NAMALWA (cell line): ENCODE measurements around the gene GLP1R.

Source experiments
- DNase-seq: peaks from one replicate; pipeline ENCODE4 v3.0.0-alpha.2; 2015; ENCODE audit warnings: low spot score

GLP1R gene

DNA sequence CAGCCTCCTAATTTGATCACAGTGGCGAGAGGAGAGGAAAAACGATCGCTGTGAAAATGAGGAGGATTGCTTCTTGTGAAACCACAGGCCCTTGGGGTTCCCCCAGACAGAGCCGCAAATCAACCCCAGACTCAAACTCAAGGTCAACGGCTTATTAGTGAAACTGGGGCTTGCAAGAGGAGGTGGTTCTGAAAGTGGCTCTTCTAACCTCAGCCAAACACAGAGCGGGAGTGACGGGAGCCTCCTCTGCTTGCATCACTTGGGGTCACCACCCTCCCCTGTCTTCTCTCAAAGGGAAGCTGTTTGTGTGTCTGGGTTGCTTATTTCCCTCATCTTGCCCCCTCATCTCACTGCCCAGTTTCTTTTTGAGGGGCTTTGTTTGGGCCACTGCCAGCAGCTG lies 37.7 kb downstream of the GLP1R start:
- DNase-seq = no peak

DNA sequence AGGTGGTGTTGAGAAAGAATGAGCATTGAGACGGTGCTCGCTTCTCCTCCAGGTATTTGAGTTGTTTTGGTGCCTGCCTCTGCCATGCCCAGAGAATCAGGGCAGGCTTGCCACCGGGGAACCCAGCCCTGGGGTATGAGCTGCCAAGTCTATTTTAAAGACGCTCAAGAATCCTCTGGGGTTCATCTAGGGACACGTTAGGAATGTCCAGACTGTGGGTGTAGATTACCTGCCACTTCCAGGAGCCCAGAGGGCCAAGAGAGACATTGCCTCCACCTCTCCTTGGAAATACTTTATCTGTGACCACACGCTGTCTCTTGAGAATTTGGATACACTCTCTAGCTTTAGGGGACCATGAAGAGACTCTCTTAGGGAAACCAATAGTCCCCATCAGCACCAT lies 38.1 kb downstream of the GLP1R start:
- DNase-seq = no peak

DNA sequence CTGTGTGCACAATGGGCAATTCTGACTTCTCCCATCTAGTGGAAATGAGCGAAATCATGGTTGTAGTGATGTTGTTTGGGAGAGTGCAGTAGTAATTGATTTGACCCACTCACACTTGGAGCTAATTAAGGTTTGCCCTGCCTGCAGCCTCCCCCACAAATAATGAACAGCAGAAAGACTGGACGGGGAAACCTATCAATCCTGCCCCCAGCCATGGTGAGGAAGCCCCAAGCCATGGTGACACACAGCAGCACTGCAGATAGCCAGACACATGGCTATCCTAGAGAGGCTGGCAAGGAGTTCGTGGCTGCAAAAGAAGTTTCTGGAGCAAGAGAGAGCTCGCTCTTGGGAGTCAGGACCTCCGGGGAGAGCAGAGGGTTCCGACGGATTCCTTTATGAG lies 38.6 kb downstream of the GLP1R start:
- no peak for DNase-seq

DNA sequence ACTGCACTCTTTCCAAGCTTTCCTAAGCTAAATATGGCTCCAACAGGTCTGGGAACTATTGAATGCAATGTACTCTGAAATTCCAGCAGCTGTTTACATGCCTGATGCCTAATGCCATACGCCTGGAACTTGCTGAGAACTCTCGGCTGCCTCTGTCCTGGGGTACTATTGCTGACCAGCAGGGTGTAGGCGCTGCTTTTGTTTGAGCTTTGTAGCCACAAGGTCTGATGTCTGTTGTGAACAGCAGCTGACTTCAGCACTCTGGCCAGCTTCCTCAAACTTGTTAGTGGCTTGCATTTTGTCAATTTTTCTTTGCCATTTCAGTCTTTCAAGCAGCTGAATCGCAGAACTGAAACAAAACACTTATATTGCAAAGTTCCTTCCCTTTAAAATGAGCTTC lies 39.8 kb downstream of the GLP1R start:
- DNase-seq = peak; percentile 35

DNA sequence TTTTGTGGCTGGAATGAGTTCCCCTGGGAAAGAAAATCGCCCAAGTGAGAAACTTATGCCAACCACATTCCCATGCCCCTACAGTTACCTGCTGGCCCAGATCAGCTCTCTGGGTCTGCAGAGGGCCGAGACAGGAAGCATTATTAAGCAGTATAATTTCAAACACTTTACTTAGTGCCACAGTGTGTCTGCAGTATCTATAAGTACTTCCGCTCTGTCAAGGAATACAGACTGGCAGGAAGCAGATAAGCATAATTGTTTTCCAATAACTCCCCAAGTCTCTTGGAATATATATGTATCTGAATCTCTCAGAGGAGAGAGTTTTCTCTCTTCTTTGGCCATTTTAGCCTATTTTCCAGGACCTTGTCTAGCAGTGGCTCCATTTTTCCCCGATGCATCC lies 41.5 kb downstream of the GLP1R start:
- DNase-seq = no peak

DNA sequence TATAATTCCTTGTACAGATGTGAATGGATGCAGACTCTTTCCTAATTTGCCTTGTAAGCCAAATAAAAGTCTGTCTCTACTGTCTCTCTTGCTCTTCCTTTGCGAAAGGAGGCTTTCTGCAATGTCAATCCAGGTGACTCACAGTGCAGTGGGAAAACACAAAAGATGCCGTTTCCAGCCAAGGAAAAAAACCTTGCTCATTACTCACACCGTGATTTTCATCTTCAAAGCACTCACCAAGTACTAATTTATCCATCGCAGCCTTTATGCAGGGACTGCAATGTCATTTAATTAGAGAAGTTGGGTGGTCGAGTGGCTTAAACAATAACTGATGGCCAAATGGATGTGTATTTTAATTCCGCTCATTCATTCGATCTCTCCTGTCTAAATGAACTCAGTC lies 42.6 kb downstream of the GLP1R start:
- DNase-seq = no peak

DNA sequence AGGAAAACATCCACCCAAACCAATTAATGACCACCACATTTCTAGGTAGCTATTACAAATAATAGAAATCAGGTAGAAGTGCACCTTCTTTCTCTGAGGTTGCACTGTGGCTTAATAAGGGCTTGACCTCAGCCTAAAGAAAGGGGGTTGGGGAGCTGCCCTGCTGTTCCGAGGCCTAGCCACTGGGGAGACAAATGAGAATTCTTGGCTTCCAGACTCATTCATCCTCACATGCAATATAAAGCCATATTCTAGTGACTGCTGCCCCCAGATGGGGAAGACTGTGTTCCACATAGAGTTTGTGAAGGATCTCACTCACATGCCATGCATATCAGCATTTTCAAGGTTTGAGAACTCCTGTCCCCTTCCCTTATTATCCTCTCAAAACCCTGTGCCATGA lies 43.5 kb downstream of the GLP1R start:
- peak; percentile 23 for DNase-seq

DNA sequence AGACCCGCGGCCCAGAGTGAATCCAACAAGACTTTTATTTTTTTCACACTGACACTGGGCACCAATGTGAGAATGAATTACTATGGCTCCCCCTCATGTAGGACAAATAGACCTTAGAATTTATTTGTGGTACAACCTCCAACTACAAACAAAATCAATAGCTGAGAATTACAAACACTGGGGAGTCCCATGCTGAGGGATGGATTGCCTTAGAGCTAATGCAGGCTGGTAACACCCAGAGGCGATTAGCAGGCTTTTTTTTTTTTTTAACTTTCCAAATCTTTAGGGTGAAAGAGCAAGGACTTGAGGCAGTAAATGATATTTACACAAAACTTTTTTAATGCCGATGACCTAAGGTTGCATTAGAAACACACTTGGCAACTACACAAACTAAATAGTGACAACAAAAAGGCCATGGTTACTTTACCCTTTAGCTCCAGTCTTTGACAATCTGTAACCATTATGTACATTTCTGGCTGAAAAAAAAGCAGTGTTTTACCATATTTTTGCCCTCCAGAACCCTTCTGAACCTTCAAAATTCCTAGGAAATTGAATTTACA lies 44.6 kb downstream of the GLP1R start:
- no peak for DNase-seq

DNA sequence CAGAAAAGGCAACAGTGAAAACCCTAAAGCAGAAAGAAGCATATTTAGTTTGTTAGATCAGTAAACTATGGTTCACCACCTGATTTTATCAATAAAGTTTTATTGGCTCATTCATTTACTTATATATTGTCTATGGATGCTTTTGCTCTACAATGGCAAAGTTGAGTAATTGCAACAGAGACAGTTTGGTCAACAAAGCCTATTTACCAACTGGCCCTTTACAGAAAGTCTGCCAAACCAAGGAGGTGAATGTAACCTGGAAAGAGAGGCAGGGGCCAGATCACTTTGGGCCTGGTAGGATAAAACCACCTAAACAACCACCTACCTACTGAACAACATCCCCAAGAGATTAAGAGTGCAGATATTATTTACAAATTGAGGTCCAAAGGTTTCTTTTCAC lies 47.0 kb downstream of the GLP1R start:
- DNase-seq = no peak

DNA sequence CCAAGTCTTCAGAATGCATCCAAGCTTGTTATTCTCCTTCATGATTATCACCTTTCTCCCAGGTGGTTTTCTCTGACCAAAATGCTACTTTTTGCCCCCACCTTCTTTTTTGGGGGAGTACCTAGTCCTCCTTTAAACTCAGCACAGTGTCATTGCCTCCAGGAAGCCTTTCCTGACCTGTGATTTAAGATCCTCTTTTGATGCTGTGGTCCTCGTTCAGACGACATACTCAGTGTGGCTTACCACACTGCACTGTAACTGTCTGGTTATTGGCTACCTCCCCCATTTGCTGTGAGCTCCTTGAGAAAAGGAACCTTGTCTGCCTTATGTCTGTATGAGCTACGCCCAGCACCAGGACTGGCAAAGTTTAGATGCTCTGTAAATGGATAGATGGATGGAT lies 51.8 kb downstream of the GLP1R start:
- DNase-seq = no peak

DNA sequence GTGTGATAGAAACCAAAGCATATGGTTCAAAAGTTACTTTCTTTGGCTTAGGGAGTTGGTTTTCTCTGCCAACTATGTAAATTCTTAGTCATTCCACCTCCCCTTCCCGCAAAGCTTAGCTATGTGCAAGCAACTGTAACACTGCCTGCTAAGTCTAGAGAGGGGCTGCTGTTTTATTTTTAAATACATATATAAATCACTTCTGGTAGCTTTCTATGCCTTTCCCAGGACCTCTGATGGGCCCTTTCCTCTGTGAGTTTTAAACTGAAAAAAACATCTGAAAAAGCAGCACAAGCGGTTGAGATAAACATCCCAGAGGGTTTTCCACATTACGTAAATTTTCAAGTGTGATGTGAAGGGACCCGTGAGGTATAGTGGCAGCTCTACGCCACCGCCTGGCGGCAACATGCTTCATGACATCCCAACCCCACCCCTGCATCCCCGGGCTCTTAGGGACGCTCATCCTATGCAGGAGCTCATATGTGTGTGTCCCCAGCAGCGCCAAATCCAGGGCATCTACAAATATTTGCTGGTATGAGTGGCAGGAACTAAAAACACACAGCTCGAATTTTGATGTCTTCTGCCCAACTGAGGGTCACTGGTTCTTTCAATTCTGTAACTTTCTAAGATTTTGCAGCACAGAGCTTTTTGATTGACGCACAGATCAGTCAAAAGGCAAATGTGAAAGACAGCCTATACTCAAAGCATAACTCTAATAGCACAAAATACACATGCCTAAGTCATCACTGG lies 53.7 kb downstream of the GLP1R start:
- peak; percentile 19 for DNase-seq

DNA sequence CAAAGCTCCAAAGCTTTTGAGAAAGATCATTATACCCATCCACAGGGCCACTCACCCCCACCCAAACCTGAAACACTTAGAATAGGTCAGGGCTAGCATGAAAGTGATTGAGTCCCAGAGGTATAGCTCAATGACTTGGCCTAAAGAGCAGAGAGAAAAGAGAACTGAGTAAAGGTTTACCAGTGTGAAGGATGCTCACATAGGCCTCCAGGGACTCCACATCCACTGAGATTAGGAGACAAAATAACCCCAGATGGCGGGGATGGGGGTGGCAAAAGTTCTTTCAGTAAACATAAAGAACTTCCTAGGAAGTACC lies 54.2 kb downstream of the GLP1R start:
- DNase-seq = no peak

DNA sequence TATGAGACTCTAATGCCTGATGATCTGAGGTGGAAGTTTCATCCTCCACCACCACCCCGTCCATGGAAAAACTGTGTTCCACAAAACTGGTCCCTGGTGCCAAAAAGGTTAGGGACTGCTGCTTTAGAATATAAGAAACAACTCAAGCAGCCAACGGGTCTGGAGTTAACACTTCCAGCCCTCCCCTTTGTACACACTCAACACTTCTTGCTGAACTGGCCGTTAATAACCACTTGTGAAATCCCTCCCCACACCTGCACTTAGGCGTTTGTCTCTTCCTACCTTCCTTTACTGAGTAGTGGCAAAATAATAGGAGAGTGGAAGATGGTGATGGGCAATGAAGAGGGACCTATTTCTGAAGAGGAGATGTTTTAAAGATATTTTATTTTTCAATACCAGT lies 55.9 kb downstream of the GLP1R start:
- DNase-seq = no peak

DNA sequence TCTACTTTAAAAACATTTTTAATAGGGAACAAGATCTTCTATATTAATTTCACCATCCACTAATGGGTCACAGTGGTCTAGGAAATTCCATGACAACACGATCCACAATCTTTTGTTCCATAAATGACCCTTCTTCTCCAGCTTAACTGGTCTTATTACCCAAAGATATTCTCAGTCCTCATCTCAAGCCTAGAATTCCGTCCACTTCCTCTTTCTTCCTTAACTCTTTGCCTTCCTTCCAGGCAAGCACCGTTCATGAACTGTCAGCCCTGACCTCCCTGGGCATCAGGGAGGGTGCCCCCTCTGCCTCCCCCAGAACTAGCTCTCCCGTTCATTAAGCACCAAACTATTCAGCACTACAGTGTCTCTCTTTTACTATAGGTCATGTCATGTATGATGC lies 58.5 kb downstream of the GLP1R start:
- no peak for DNase-seq

DNA sequence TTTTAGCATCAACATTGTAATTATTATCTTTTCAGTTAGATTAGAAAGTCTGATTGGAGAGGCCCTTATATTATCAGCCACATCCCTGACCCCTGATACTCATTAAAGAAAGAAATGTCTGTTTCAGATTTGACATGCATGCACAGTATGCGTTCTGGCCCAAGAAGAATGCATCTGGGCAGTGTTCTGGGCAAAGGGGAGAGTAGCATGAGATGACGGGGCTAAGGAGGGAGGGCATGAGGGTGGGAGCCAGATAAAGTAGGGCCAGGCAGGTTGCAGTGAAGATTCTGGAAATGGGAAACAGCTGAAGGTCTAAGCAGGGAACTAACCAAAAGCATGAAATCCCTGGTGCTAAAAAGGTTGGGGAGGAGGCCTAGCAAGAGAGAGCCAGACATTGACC lies 59.1 kb downstream of the GLP1R start:
- DNase-seq = no peak

DNA sequence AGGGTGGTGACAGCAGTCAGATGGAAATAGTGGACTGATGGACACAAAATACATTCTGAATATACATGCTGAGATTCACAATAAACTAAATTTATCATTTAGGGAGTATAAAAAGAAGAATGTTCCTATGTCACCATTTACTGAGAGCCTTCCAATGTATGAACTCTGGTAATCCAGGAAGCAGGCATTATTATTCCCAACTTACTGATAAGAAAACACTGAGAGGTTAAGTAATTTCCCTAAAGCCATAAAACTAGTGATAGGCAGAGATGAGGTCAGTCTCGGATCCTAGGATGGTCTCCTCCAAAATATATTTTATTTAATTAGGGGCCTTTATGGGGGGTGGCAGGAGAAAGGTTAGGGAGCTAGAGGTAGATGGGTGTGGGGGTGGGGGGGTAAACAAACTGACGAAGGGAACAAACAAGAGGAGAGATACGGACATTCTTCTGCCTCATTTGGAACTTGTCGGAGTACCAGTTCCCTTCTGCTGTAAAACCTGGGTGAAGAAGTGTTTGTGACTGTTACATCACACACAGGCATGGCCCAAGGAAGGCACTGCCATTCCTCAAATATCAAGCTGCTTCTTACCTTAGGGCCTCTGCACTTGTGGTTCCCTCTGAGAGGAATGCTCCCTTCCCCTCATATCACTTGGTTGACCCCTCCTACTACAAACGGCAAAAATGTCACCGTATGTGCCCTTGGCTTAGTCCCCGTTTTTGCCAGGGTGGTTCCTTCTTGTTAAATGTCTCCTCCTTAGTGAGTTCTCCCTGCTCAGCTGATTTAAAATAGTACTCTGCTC lies 59.7 kb downstream of the GLP1R start:
- DNase-seq = no peak

DNA sequence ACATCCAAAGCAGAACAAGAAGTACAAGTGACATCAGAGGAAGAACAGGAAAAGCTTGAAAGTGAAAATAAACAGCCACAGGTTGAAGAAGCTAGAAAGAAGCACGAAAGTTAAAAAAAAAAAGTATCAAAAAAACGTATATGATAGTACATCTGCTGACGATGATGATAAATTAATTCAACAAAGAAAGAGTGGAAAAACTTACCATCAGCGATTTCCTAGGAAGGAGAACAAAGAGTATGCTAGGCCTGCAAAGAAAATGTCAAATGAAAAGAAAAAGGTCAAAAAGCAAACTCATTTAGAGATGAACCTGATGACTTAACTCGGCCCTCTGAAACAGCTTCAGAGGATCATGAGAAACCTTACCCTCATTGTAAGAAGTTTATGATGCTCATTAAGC lies 62.7 kb downstream of the GLP1R start:
- DNase-seq = no peak

DNA sequence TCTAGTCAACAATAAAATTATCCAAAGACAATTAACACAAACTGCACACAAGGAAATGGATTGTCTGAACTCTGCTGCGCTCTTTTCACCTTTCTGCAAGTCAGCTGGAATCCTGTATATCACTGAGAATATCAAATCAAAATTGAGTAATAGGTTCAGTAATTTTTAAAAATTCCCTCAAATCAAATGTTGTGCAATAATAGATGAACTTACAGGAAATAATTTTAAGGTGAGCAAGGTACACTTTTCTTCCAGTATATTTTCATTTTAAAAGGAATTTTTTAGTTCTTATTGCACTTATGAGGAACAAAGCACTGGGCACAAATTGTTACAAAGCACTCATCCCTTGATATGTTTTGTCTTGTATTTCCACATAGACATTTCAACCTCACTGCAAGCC lies 65.2 kb downstream of the GLP1R start:
- DNase-seq = no peak

DNA sequence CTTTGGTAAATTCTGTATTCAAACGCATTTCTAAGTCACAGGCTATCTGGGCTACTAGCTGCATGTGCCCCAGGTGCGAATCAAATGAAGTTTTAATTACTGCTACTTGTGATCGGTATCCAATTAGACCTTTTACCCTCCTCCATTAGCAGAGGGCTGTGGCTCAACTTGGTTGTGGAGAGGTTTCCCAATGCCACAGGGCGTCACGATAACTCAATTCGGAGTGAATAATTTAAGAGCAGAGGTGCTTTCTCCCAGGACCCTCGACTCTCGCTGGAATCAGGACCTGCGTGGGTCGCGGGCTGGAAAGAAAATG lies 65.8 kb downstream of the GLP1R start:
- DNase-seq = no peak

DNA sequence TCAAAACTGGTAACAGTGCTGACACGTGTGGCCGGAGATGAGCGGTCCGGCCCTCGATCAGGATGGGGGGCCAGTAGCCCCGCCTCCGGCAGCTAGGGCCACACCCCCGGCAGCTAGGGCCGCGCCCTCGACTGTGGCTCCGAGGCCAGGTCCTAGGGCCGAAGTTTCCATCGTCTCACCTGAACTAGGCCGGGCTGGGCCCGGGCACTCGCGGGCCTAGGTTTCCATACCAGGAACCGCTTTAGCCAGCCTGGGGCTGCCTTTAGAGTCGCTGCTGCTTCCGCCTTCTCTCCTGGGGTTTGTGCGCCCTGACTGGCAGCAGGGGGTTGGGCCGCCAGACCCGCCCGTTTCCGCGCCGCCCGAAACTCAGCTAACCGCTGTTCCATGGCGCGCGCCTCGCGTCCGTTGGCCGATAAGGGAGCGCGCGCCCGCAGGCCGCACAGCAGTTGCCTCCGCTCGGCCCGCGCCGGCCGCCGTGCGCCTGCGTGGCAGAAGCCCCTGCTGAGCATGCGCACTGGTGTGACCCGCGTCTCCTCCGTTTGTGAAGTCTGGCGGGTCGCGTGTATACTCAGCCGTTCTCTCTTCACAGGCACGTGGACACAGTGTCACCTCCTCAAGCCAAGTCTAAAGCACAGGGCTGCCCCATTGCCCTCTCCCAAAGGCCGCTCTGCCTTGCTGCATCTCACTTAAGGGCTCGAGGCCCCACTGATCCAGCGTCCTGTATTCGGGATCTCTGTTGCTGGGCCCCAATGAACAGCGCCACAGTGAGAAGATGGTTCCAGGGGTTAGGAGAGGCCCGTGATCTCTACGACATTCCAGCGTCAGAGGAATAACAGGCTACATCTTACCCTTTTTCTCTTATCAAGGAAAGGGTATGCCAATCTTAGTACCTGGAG lies 66.4 kb downstream of the GLP1R start, which contains the start of gene SAYSD1:
TSS of gene SAYSD1 (minus strand) at position 483 of the 896 bp plus-strand sequence. CDS start at position 386, 97 bp downstream.
- peak; percentile 96 for DNase-seq

DNA sequence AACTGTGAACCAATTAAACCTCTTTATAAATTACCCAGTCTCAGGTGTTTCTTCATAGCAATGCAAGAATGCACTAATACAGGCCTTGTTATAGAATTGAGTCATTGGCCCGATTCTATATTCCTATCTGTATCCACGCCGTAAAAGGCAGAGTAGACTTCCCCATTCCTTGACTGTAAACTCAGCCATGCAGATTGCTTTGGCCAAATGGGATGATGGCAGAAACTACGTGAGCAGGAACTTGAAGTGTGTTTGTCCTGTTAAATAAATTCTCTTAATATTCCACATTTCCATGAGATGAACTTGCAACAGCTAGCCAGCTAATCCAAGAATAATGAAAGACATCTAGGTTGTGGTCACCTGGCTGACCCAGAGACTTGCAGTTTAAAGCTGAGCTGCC lies 70.3 kb downstream of the GLP1R start:
- no peak for DNase-seq

DNA sequence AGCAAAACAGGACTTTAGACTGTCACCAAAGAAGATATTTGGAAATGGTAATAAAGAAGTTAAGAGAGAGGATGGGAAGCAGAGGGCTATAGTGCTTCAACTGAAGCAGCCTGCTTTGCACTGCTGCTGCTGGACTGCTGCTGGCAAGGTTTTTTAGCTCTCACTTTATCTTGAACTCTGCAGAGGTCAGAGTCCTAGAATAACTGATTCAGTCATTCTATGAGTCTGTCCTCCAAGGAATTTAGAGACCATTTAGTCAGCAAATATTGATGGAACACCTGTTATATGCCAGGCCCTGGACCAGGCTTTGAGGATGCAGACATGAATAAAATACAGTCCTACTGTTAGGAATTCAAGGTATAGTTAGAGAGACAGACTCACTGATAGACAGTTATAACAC lies 75.5 kb downstream of the GLP1R start:
- no peak for DNase-seq

DNA sequence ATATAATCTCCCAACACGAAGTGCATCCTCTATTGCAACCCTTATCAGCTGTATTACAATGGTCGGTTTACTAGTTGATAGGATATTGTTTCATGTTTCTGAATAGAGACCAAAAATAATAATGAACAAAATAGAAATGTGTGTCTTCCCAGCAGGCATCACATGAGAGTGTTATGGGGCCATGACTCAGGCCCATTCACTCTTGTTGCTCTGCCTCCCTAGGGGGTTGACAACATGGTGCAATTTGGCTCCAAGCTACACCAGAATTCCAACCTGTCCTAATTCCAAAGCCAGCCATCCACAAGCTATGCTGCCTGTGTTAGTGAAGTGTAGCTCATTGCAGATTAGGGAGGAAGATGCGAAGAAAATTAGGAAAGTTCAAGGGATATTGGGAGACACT lies 79.5 kb downstream of the GLP1R start:
- no peak for DNase-seq
